GM19467 (cell line): ENCODE data around the gene ABHD1.
A peak's percentile ranks its signal among the peaks of the same experiment; 100 is the strongest.
"Not testable (repeated sequence)": the region's sequence is repeated elsewhere in the genome, so short reads cannot be mapped to it uniquely, and the experiment has no call there.

Experiments used
- ATAC-seq: cut with Tn5 transposase; IDR thresholded peaks from one replicate; pipeline ENCODE4 v1.9.1; 2021; ENCODE audit warnings: mild to moderate bottlenecking, moderate library complexity; ENCODE audit not compliant: unreplicated experiment

ABHD1 gene

DNA sequence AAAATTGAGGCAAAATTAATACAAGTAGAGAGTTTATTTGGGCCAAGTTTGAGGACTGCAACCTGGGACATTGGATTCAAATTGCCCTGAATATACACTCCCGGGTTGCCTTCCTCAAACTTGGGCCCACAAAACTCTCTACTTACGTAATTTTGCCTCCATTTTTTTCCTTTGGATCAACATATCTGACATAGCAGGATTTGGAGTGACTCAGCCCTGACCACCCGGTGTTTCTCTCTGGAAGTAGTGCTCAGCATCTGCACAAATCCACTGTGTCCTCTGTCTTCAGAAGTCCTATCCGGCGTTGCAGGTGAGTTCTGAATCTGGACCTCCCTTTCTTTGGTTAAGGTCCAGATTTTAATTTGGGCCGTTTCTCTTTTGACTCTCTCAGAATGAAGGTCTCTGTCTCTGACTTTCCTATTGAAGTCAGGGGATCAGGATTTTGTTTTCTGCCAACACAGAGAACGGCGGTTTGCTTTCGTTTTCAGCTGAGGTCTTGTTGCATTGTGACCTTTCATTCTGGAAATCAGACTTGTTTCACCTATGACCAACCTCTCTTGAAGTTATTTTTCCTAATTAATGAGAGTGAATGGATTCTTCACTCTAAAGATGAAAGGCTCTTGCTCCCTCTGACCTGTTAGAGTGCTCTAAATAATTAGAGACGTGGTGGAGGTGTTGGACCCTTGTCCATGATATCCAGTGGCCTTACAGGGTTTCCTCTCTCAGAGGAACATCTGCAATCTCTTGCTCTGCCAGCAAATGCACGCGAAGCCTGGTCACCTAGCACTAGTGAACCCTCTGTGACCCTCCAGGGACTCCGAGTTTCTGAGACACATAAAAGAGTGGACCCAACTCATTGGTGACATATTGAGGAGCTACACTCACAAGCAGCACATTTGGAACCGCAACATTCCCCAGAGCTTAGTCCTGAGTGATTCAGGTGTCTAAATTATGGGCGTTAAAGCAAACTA lies 38.8 kb downstream of the ABHD1 start:
- no peak for ATAC-seq

DNA sequence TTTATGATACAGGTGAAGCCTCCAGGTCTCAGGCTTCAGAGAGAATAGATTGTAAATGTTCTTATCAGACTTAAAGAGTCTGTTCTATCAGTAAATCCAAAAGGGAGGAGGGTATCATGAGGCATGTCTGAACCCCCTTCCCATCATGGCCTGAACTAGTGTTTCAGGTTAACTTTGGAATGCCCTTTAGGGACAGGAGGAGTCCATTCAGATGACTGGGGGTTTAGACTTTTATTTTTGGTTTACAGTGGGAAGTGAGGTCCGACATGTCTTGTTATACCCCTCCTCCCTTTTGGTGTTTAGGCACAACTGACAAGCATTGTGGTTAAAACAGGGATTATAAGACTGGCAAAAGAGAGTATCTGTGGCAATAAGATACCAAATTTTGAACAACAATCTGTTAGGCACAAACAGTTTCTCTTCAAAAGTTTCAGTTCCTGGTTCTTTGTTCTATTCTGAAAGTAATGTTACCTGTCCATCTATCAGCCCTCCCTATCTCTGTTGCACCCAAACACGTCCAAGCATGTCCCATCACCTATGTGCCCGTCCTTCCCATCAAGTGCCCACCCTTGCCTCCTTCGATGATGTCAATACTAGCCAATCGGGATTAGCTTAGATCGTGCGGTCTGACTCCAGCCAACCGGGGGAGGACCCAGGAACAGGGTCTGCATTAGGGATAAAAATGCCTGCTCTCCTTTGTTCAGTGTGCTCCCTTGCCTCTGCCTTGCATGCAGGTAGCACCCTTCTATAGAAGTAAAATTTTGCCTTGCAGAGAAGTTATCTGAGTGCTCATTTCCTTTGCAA lies 41.5 kb downstream of the ABHD1 start:
- ATAC-seq: peak; percentile 58

DNA sequence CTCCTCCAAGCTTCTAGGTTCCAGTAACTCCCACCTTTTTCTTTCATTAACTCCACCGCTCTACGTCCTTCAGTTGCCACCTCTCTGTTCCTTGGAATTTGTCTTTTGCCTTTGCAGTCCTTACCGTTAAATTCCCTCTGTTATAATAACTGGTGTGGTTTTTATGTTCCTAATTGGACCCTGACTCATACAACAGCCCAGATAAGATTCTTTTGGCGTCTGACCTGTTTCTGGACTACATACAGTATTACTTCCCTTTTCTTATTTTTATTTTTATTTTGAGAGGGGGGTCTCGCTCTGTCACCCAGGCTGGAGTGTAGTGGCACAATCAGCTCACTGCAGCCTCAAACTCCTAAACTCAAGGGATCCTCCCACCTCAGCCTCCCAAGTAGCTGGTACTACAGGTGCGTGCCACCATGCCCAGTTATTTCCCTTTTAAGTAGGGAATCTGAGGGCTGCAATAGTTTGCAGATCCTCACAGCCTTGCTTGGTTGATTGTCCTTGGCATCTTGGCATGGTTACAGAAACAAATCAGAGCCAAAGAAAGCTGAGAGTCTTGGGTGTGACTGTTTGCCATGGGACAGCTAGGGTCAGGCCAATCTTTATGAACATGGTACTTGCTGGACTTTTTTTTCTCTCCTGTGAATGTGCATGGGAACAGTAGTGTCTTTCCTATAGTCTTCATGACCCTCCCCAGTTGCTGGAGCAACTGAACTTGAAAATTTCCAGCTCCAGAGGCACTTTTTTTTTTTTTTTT lies 47.1 kb downstream of the ABHD1 start:
- ATAC-seq: no peak

DNA sequence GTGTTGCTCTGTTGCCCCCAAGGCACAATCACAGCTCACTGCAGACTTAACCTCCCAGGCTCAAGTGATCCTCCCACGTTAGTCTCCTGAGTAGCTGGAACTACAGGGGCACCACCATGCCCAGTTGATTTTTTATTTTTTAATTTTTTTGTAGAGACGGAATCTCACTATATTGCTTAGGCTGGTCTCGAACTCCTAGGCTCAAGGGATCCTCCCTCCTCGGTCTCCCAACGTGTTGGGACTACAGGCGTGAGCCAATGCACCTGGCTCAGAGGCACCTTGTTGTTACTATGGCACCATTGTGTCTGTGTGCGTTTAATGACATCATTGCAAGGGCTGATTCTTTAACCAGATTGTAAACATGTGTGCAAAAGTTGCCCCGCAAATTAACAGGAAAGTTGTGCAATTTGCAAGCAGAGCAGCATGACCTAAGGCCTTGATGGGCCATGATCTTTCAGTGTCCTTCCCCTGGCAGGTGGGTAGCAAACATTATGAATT lies 47.8 kb downstream of the ABHD1 start:
- ATAC-seq: no peak

DNA sequence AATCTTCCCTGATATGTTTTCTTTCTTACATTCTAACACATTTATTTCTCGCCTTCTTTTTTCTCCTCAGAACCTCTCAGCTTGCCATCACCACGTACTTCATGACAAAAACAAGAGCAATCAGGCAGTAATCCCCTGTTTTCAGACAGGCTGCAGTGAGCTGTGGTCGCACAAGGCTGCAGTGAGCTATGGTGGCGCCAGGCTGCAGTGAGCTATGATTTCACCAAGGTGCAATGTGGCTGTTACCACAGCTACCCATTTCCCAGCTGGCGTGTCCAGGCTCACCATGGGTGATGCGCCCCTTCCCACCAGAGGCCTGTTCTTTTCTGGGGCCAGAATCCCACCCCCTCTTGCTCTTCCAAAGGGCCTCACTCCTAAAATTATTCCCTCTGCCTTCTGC lies 51.0 kb downstream of the ABHD1 start:
- ATAC-seq: no peak

DNA sequence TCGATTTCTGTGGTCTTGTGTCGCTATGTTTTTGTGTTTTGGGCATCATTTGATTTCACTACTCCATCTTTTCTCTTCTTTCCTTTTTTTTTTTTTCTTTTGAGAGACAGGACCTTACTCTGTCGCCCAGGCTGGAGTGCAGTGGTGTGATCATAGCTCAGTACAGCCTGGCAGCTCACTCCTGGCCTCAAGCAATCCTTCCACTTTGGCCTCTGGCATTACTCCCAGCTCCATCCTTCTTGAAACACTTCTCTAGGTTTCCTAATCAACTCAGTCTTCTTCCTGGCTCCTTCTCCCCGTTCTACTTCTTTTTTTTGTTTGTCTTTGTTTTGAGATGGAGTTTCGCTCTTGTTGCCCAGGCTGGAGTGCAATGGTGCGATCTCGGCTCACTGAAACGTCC lies 51.7 kb downstream of the ABHD1 start:
- ATAC-seq: no peak

DNA sequence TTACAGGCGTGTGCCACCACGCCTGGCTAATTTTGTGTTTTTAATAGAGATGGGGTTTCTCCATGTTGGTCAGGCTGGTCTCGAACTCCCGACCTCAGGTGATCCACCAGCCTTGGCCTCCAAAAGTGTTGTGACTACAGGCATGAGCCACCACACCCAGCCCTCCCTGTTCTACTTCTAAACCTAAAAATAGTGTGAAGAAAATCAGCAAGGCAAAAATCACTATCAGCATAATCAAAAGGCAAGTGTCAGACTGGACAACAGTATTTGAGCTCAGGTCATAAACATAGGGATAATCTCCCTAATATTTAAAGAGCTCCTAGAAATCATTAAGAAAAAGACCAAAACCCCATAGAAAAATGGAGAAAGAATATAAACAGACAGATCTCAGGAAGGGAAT lies 52.2 kb downstream of the ABHD1 start:
- ATAC-seq: not testable (repeated sequence)

DNA sequence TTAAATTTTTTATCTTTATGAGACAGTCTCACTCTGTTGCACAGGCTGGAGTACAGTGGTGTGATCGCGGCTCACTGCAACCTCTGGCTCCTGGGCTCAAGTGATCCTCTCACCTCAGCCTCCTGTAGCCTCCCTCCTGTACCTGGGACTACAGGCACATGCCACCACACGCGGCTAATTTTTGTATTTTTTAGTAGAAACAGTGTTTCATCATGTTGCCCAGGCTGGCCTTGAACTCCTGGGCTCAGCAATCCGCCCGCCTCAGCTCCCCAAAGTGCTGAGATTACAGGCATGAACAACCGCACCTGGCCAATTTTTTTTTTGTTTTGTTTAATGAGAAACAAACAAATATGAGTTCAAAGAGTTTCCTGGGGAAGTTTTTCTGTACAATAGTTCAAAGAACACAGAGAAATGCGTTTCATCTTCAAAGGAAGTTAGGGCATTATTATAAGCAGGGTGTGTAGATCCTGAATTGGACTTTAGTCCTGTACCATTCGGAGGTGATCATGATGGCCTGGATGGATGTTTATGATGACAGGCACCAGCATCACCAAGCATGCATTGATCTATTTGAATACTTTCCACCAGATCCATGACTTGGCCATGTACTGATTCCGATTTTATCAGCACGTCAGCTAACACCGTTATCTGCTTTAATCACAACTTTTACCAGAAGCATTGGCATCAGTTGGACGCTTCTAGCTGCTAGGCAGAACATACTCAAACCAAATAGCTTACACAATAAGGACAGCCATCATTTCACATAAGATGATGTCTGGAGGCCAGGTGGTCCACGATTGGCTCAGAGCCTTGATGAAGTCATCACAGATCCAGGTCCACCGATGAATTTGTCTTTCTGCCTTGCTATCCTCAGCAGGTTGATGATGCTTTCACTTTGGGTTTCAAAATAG lies 54.1 kb downstream of the ABHD1 start:
- no peak for ATAC-seq

DNA sequence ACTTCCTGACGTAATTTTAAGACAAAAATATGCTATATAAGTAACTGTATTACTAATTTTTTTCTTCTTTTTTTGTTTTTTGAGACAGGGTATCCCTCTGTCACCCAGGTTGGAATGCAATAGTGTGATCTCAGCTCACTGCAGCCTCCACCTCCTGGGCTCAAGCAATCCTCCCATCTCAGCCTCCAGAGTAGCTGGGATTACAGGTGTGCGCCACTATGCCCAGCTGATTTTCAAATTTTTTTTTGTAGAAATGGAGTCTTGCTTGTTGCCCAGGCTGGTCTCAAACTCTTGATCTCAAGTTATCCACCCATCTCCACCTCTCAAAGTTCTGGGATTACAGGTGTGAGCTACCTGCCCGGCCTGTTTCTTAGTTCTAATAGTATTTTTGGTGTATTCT lies 54.9 kb downstream of the ABHD1 start:
- no peak for ATAC-seq

DNA sequence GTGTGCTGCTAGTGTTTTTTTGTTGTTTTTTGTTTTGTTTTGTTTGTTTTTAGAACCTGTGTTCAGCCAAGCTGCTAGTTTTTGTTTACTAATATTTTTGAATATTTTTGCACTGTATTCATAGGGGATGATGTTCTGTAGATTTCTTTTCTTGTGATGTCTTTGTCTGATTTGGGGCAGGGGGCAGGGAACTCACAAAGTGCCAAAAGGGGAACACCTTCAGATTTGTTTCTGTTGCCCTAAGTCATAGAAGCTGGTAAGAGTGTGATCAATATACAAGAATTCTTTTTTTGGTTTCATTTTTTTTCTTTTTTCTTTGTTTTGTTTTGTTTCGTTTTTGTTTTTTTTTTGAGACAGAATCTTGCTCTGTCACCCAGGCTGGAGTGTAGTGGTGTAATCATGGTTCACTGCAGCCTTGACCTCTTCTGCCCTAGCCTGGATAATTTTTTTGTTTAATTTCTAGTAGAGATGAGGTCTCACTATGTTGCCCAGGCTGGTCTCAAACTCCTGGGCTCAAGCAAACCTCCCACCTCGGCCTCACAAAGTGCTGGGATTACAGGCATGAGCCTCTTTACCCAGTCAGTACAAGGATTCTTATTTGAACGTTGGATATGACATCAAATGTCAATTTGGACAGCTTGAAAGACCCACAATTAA lies 55.9 kb downstream of the ABHD1 start:
- ATAC-seq: no peak
